ENCODE measurements around the gene NOTCH1.

DNA sequence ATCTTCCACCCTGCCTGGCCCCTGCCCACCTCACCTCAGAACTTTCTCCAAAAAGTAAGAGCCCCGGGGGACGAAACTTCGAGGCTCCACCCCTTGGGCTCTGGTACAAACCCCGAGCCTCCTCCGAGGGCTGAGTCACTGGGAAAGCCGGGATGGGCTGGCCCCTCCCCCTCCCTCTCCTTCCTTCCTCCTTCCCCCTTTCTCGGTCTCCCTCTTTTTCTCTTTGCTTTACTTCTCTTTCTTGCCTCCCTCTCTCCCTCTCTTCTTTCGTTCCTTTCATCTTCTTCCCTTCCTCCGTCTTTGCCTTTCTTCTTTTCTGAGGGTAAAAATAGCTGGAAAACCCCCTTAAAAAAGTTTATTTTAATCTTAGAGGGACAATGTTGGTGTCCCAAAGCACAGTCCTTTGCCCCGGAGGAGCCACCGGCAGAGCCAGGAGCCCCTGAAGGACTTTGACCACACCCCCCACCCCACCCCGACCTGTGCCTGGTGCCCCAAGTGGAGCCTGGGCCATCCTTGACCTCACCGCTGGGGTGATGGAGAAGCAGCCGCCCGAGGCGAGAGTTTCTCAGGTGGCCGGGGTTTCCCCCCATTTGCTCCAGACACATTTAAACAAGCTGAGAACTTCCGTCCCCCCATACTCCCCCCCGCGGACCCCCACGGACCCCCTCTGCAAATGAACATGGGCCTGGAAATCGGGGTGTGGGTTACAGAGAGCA lies 5.7 kb upstream of the NOTCH1 start:
- no peak for TF ChIP-seq EZH2 (IDR thresholded peaks at IDR 0.05)
- no peak for TF ChIP-seq POLR2AphosphoS5 (IDR thresholded peaks at IDR 0.05; ENCODE audit: borderline replicate concordance, low read depth, low read length)
- no peak for TF ChIP-seq FOXP2 (optimal IDR thresholded peaks at IDR 0.05; ENCODE audit: control extremely low read depth, extremely low read length, insufficient read depth)

All from SK-N-MC (cell line).